HepG2 (cell line): Measurements from ENCODE around the gene INHBB. TPM values are rescaled to one million over a fixed set of nuclear protein-coding genes. Genes with fewer than 3 reads are reported as not detected.

Experiments used
- ATAC-seq: fragments of 200-7000 bp; cut with Tn5 transposase; 3 replicates; pipeline ENCODE4 v1.9.1; 2020; ENCODE audit warnings: mild to moderate bottlenecking, moderate library complexity
- BruUV-seq: library from RNA; stranded (reverse); fragments of 400-500 nt; replicated peaks from 2 replicates; lab custom pipeline; 2021; lab: Mats Ljungman, UMichigan
- CTCF ChIA-PET: fragments of 300-600 bp; formaldehyde crosslinking; extraction: SDS; loops from one replicate; lab custom pipeline; 2021; ENCODE audit warnings: low total read pairs, inconsistent platforms, low intra/inter-chr PET ratio; lab: Yijun Ruan, JAX
- POLR2A ChIA-PET: fragments of 350-600 bp; sonication (Branson Sonifier 250); formaldehyde crosslinking; loops from one replicate; lab custom pipeline; 2020; ENCODE audit warnings: antibody characterized with exemption, inconsistent platforms; lab: Yijun Ruan, JAX
- DNase-seq: peaks from one replicate; pipeline ENCODE4 v3.0.0-alpha.2; 2015; ENCODE audit warnings: low spot score
- FAIRE-seq: peaks from 3 replicates; lab custom pipeline; 2011; peaks lifted over from hg19 to GRCh38; lab: Jason Lieb, UNC
- H2AFZ ChIP-seq: one replicate; pipeline ENCODE4 v1.6.1; 2011; ENCODE audit warnings: low read length, inconsistent platforms
- H3K27ac ChIP-seq: fragments of 300-600 bp; 3 replicates; pipeline ENCODE4 v1.8.0; 2011; ENCODE audit warnings: mixed run types, mild to moderate bottlenecking, mixed read lengths, low read length, inconsistent platforms; ENCODE audit not compliant: insufficient read depth; ENCODE audit errors: extremely low read length
- H3K27me3 ChIP-seq, 2 experiments: fragments of 200-600 bp in 1 of 2; 2 replicates in 1 of 2; 3 replicates in 1 of 2; pipeline versions ENCODE4 v1.6.0 to v1.8.0; 2011; ENCODE audit warnings: low read length in 2 of 2, mild to moderate bottlenecking in 2 of 2, moderate library complexity in 2 of 2, inconsistent platforms in 1 of 2; ENCODE audit not compliant: insufficient read depth in 2 of 2, control insufficient read depth in 1 of 2
- H3K36me3 ChIP-seq, 2 experiments: fragments of 200-600 bp in 1 of 2; replicated peaks in 1 of 2; 2 replicates in 1 of 2; 3 replicates in 1 of 2; pipeline versions ENCODE4 v1.5.1 to v1.8.0; 2011; ENCODE audit warnings: low read length in 2 of 2, inconsistent platforms in 1 of 2; ENCODE audit not compliant: insufficient read depth in 2 of 2, control insufficient read depth in 1 of 2
- H3K4me1 ChIP-seq: 2 replicates; pipeline ENCODE4 v1.5.1; 2012; ENCODE audit warnings: low read length, inconsistent platforms; ENCODE audit not compliant: insufficient read depth
- H3K4me2 ChIP-seq: 2 replicates; pipeline ENCODE4 v1.6.0; 2011; ENCODE audit warnings: low read depth, low read length, inconsistent platforms
- H3K4me3 ChIP-seq, 3 experiments: fragments of 200-600 bp in 1 of 3; sonication (generic), shearing (Covaris generic) in 1 of 3; replicated peaks in 1 of 3; 2 replicates each; pipeline ENCODE4 v1.5.1; 2011 to 2016; ENCODE audit warnings: low read length in 3 of 3, inconsistent platforms in 2 of 3, low read depth in 2 of 3, mild to moderate bottlenecking in 2 of 3, control low read depth in 1 of 3, mixed read lengths in 1 of 3; ENCODE audit not compliant: insufficient read depth in 1 of 3
- H3K79me2 ChIP-seq: one replicate; pipeline ENCODE4 v1.6.1; 2011; ENCODE audit warnings: low read length, inconsistent platforms; ENCODE audit not compliant: insufficient read depth
- H3K9ac ChIP-seq: 2 replicates; pipeline ENCODE4 v1.6.0; 2011; ENCODE audit warnings: mild to moderate bottlenecking, low read depth, low read length, inconsistent platforms; ENCODE audit not compliant: insufficient read depth
- H3K9me3 ChIP-seq: 2 replicates; pipeline ENCODE4 v1.5.1; 2012; ENCODE audit warnings: mild to moderate bottlenecking, low read length
- H4K20me1 ChIP-seq: 2 replicates; pipeline ENCODE4 v1.6.0; 2011; ENCODE audit warnings: inconsistent platforms, mild to moderate bottlenecking, low read length, moderate library complexity; ENCODE audit not compliant: insufficient read depth
- CBX2 ChIP-seq, 2 experiments: fragments of 200-600 bp in 1 of 2; sonication (generic); formaldehyde crosslinking in 1 of 2; IDR thresholded peaks; 2 replicates each; pipeline versions ENCODE4 v1.7.0 to v1.8.1; 2018 to 2022; ENCODE audit warnings: low read depth in 2 of 2, low read length in 1 of 2, mild to moderate bottlenecking in 1 of 2, missing genetic modification reagents in 1 of 2
- ELF4 ChIP-seq: sonication (generic); formaldehyde crosslinking; IDR thresholded peaks from 2 replicates; pipeline ENCODE4 v1.5.0; 2020; ENCODE audit warnings: missing genetic modification reagents, mild to moderate bottlenecking, moderate library complexity, borderline replicate concordance
- FOXC1 ChIP-seq: sonication (generic); formaldehyde crosslinking; IDR thresholded peaks from 2 replicates; pipeline ENCODE4 v1.8.0; 2022; ENCODE audit warnings: mild to moderate bottlenecking, missing genetic modification reagents, borderline replicate concordance
- HNRNPH1 ChIP-seq: fragments of 200-400 bp; formaldehyde crosslinking; optimal IDR thresholded peaks from 2 replicates; pipeline ENCODE3; 2017; ENCODE audit warnings: mild to moderate bottlenecking, low read depth, low read length
- ZBTB8A ChIP-seq: sonication (generic); formaldehyde crosslinking; IDR thresholded peaks from 2 replicates; pipeline ENCODE4 v1.4.0; 2020; ENCODE audit warnings: mild to moderate bottlenecking, low read depth, missing genetic modification reagents, borderline replicate concordance
- ZKSCAN5 ChIP-seq: sonication (generic); formaldehyde crosslinking; IDR thresholded peaks from 2 replicates; pipeline ENCODE4 v1.5.1; 2020; ENCODE audit warnings: mild to moderate bottlenecking, missing genetic modification reagents
- ZNF317 ChIP-seq: sonication (generic); formaldehyde crosslinking; IDR thresholded peaks from 2 replicates; pipeline ENCODE4 v1.5.0; 2020; ENCODE audit warnings: mild to moderate bottlenecking, missing genetic modification reagents
- ZNF562 ChIP-seq: sonication (generic); formaldehyde crosslinking; IDR thresholded peaks from 2 replicates; pipeline ENCODE4 v1.8.0; 2022; ENCODE audit warnings: missing genetic modification reagents, borderline replicate concordance
- WGBS: methylation state at CpG from one replicate; pipeline ENCODE4 v1.1.6; 2017; ENCODE audit warnings: low lambda C conversion rate; 5-methylcytosine and 5-hydroxymethylcytosine counted together
- in situ Hi-C: cut with HindIII; loops from 2 replicates; pipeline ENCODE4 v1.10.0; 2017; ENCODE audit warnings: low pct_unique_long_range_greater_than_20kb; ENCODE audit not compliant: extremely low pct_ligation_motif_present
- intact Hi-C: fragments of 100-400 bp; cut with micrococcal nuclease; formaldehyde crosslinking; loops from one replicate; pipeline ENCODE4 v1.10.0; 2022; ENCODE audit not compliant: unreplicated experiment
- polyA plus RNA-seq, 8 experiments: library from polyadenylated mRNA; depleted of rRNA in 3 of 8; stranded (reverse) in 7 of 8; unstranded in 1 of 8; fragments of >200 nt; fragmentation: Illumina TruSeq in 4 of 8; extraction: Trizol in 4 of 8; gene quantifications; 2 replicates each; pipeline versions ENCODE4 v1.2.1 to v1.2.3, GENCODE V29; 2011 to 2016; ENCODE audit warnings: low read depth in 4 of 8, missing spikeins in 1 of 8, mixed read lengths in 1 of 8; ENCODE audit not compliant: insufficient read depth in 1 of 8
- total RNA-seq, 5 experiments: library from RNA; depleted of rRNA; stranded (reverse); fragments of >200 nt; fragmentation: Illumina TruSeq; extraction: Trizol; gene quantifications; 2 replicates each; pipeline ENCODE4 v1.2.3, GENCODE V29; 2016; ENCODE audit warnings: low read depth in 1 of 5
- TF ChIP-seq, protein P1 (sequence below): sonication (generic); formaldehyde crosslinking; IDR thresholded peaks from 2 replicates; pipeline ENCODE4 v1.4.0; 2020; ENCODE audit warnings: missing genetic modification reagents, low read depth, mild to moderate bottlenecking, borderline replicate concordance

INHBB gene
- total and polyA plus RNA-seq, 2 of the 13 experiments (the other 11 are each of a cell fraction or from before 2014, with no cell fraction given) = 0.20 to 1.7 TPM

DNA sequence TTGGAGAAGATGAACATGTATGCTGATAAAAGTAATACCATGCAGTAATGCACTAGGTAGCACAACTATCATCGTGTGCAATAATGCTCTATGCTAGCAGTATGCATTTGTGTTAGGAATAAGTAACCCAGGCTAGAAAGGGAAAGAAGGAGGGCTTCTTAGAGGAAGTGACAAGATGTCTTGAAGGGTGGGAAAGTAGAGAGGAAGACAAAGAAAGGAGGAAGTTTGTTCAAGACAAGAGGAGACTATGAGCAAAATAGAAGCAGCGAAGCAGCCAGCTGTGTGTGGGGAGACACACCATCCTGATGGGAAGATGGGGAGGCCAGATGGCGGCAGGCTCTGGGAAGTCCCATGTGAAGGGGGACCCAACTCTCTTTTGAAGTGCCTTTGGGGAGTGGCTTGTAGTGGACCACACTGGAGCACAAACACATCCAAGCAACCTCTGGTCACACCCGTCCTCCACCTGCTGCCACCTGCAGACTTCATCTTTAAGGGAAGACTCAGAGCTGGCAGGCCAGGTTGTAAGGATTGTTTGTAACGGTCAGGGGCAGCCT, 39.9 kb upstream of the INHBB start:
- H3K4me2 ChIP-seq = no peak overlapping the region
- in situ Hi-C loops (no loop called here), intact Hi-C loops (loop anchor here (1.0 to 5.0 kb wide), 2 partner anchors 7 to 74 kb away; no protein-coding TSS in a partner anchor)
- no peak overlapping the region for H3K9ac ChIP-seq
- peaks cover 7% of the 10 kb centered on the region for H3K4me1 ChIP-seq
- H3K27me3 ChIP-seq = no peaks in the 10 kb centered on the region
- H3K36me3 ChIP-seq = no peaks in the 10 kb centered on the region
- FAIRE-seq (no peak), DNase-seq (no peak), ATAC-seq (no peak)
- no peak overlapping the region for H3K4me3 ChIP-seq
- WGBS = 94% methylated on average over 5 of the region's 5 CpGs
- no TSS peak for BruUV-seq
- no peak overlapping the region for H3K27ac ChIP-seq
- no peak overlapping the region for H2AFZ ChIP-seq
- no peaks in the 10 kb centered on the region for H3K9me3 ChIP-seq
- no peaks in the 10 kb centered on the region for H4K20me1 ChIP-seq
- ChIA-PET POLR2A (no interaction called here), CTCF (interaction anchor here (0.7 kb wide), 1 partner anchor 370 kb away, joined by 3 read pairs; no protein-coding TSS in a partner anchor)
- no peaks in the 10 kb centered on the region for H3K79me2 ChIP-seq
- TF ChIP-seq ZNF317 (CRISPR knock-in tag) (no peak), ZBTB8A (no peak), ZNF562 (CRISPR knock-in tag) (no peak), HNRNPH1 (no peak), ZKSCAN5 (CRISPR knock-in tag) (no peak), CBX2 (IDR thresholded peaks at IDR 0.05; ENCODE audit: low read depth, low read length) (no peak), CBX2 (CRISPR knock-in tag; IDR thresholded peaks at IDR 0.05; ENCODE audit: low read depth) (no peak), FOXC1 (CRISPR knock-in tag) (no peak), ELF4 (CRISPR knock-in tag) (no peak)
- TF ChIP-seq, protein P1, sequence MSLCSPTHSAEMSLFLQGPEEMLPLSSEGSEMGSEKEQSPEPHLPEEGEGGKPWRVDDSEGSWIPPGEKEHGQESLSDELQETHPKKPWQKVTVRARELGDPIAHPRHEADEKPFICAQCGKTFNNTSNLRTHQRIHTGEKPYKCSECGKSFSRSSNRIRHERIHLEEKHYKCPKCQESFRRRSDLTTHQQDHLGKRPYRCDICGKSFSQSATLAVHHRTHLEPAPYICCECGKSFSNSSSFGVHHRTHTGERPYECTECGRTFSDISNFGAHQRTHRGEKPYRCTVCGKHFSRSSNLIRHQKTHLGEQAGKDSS (CRISPR knock-in tag) = no peak
- TF ChIP-seq, all 625 proteins: peak for 0
